HG03064 (cell line): ENCODE measurements around the gene COG5.

Experiments used
- ATAC-seq: cut with Tn5 transposase; IDR thresholded peaks from one replicate; pipeline ENCODE4 v1.9.1; 2021; ENCODE audit warnings: low read depth; ENCODE audit not compliant: unreplicated experiment

Gene COG5

DNA sequence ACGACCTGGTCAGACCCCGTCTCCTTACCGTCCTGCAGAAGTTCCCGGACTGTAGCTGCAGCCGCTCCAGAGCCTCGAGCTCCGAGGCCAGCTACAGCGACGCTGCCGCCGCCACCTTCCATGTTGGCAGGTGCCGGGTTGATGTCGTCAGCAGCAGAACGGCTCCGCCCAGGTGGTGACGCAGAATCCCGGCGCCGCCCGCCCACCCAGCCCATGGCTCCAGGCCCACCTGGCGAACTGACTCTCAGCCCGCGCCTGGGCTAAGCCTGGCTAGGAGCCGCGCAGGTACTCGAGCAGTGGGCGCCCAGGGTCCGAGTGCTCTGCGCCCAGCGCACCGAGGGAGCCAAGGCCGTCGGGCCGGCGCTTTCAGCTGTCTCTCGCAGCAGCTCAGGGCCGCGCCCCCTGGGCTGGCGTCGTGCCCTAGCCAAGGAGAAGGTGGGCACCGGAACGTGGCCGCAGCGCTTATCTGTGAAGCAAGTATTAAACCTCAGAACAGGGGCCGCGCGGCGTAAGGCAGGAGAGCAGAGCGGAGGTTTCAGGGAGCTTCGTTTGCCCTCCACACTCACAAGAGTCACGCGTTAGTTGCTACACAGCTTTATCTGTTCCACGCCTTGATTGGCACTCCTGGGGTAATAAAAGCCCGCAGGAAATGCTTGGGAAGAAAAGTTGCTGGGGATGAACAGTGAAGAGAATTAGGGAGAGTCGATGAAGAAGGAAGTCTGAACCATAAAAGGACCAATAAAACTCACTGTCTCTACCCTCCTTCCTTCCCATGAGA lies at the start of gene COG5, which contains the start of gene DUS4L:
COG5 (minus strand) TSS at position 146 of the 778 bp plus-strand sequence; CDS start at position 122, 24 bp downstream.
DUS4L (plus strand) TSS at position 197 of the 778 bp plus-strand sequence. CDS start 3,100 bp downstream, outside the sequence.
- ATAC-seq, result peak; percentile 96

DNA sequence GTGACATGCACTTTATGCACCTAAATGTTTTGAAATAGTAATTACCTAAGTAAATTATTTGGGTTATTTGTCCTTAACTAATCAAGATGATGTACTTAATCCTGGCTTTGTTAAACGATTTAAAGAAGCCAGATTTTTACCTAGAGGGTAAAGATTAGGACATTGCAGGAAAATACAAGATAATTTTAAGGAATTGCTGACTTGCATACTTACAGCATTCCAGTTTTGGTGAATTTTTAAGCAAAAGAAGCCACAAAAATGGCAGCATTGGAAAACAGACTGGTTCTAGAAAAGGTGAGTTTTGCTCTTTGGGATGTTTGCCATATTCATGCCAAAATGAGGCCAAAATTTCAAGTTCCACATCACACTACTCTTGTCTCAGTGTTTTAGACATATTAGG lies 49.7 kb upstream of the COG5 start:
- ATAC-seq, result no peak

DNA sequence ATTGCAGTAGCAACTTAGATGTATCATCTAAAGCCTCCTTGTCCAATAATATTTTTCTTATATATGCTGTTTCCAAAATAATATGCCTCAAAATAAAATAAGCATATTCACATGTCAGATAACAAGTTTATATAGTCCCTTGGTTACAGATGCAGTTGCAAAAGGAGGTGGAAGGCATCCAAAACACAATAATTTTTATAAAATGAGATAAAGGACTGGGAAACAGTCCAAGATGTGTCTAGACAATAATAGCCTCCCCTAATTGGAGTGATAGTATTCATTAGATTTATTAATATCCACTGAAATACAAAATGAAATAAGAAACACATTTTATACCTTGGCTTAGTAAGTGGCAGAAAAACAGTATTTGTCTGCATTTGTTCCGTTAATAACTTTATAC lies 46.6 kb upstream of the COG5 start:
- ATAC-seq, result no peak

DNA sequence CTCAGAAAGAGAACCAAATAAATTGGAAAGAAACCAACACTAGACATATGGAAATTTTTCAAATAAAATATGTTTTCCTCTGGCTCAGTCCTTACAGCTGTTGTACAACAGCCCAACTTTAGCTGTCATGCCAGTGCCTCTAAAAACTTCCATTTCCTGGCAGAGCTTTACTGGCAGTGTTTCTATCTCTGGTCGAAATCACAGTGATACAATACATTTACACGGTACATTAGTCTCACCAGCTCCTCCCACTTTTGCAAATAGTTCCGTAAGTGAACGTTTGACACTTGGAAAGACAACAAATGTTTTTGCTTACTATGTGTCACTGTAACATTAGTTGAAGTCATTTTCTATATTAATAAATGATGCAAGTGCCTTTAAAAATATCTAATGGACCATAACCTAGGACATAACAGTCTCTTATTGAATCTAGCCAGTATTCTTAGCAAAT lies 46.1 kb upstream of the COG5 start:
- ATAC-seq, result no peak

DNA sequence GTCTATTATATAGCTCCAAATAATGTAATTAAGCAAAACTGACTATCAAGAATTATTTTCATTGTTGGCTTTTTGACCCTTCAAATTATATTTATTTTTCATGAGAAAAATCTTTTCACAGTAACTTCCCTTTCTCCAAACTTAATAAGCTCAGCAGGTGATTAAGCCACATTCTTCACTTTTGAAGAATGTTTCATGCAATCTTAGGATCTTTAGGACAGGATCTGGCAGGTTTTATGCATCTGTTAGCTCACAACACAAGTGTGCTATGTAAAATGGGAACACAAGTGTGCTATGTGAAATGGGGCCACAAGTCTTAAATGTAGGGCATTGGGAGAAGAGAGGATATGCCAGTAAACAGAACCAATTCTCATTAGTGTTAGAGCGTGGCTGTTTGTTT lies 42.6 kb upstream of the COG5 start:
- ATAC-seq, result no peak

DNA sequence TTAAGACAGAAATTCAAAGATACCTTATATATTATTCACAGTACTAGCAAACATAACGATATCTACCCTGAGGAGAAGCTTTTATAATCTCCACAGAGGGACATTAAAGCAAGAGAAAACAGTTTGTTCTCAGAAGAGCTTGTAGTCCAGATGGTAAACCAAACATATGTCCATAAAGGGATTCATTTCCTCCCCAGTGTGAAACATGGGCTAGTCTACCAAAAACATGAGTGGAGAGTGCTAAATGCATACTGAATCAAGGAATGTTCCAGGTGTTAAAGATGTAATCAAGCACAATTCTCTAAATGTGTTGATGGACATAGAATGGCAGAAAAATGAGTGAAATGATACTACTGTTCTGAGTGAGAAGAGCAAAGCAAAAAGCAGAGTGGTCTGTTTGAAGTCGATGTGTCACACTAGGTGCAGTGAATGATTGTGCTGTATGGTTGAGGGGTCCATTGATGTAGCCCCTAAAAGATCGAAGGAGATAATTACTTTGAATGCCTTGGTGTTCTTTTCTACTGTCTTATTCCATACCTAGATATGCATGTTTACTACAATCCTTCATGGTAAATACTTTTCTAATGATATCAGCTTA lies 41.6 kb upstream of the COG5 start:
- ATAC-seq, result no peak

DNA sequence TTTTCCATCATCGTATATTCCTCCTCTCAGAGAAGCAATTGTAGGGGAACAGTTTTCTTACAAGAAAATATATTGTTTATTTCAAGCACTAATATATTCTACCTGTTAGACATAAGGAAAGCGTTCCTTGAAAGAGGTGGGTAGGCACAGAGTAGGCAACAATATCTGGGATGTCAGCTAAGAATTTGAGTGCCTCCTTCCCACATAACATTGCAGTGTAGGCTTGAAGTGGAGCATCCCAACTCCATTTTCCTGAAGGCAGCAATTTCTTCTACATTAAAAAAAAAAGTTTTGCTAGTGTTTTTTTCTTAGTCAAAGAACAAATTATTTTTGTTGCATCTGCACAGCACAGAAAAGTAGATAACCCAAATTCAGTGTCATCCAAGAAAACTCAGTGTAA lies 37.1 kb upstream of the COG5 start:
- ATAC-seq, result no peak

DNA sequence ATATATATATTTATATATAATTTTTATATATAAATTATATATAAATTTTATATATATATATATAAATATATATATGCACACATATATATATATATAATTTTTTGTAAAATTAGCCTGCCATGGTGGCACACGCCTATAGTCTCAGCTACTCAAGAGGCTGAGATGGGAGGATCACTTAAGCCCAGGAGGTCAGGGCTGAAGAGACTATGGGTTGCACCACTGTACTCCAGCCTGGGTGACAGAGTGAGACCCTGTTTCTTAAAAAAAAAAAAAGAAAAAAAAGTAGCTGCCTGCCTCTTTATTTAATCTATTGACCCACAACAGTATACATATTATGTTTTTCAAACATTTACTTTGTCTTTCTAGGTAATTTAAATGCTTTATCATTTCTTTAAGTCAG lies 35.5 kb upstream of the COG5 start:
- no peak for ATAC-seq

DNA sequence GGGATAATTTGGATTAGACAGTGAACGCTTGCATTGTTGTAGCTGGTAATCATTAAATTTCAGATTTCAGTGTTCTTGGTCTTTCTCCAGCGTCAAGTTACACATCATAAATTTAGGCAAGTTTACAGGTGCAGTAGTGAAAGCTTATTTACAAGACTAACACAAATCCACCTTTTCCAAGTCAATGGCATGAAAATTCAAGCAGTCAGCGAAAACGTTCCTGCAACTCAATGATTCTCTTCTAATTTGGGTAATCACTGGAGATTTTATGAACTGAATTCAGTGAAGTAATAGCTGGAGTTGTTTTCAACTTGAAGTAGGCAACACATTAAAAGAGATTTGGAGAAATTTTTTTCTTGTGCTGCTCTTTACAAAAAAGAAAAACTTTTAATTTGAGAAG lies 34.2 kb upstream of the COG5 start:
- no peak for ATAC-seq

DNA sequence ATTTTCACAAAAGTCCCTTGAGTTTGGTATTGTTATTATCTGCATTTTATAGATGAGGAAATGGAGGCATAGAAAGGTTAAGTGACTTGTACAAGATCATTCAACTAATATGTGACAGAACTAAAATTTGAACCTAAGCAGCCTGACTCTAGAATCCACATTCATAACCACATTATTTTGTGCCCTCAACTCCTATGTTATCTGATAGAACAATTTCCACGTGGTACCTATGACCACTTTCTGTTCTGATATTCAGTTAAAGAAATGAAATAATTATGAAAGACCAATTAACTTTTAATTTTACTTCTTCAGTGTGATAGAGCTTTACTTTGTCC lies 33.8 kb upstream of the COG5 start:
- no peak for ATAC-seq

DNA sequence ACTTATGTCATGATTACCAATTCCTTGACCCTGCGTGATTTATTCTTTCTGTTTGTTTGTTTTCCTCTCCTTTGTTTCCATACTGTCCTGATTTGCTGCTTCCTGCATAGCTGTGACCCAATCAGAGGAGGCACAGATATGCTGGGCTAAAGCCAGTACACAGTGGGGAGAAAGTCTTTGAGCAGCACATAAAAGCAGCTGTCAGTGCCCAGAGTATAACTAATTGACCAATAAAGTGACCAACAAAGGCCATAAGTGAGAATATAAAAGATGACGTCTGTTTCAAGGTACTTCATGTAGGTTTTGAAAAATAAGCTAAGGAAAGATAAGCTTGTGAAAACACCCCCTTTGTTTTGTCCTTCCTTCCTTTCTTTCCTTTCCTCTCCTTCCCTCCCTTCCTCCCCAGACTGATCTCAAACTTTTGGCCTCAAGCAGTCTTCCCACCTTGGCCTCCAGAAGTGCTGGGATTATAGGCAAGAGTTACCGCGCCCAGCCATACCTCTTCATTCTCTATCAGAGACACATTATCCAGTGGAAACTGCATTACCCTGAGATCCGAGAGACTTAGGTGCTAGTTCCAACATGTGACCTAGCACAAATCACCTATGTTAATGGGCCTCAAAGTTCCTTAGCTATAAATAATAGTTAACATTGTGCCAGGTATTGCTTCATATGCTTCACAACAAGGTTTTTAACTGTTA lies 33.3 kb upstream of the COG5 start:
- no peak for ATAC-seq

DNA sequence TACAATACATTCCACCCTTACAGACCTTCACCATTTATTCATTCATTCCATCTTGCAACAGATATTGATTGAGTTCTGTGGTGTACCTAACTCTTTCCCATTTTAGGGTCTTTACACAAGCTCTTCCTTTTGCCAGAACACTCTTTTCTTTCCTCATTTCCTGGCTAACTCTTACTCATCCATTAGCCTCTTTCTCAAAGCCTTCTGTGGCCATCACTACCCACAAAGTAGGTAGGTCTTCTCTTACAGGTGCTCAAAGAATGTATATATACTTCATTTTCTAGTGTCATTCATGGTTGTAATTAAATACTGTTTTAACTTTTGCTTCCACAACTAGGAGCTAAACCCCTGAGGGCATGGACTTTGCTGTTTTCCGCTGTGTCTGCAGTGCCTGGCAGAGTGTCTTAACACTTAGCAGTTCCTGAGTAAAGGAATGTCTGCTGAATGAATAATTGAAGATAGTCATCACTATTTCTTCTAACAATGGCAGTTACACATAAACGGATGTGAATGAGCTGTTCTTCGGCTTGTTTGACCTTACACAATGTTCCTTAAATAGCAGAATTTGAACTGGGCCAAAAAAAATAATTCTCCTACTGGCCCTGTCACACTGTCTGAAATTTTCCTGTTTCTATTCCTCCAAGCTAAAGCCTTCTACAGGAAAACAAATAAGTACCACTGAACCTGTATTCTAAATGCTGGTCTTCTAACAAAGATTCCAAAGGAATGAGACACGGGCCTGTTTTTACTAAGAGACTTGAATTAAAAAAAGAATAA lies 31.4 kb upstream of the COG5 start:
- ATAC-seq, result no peak

DNA sequence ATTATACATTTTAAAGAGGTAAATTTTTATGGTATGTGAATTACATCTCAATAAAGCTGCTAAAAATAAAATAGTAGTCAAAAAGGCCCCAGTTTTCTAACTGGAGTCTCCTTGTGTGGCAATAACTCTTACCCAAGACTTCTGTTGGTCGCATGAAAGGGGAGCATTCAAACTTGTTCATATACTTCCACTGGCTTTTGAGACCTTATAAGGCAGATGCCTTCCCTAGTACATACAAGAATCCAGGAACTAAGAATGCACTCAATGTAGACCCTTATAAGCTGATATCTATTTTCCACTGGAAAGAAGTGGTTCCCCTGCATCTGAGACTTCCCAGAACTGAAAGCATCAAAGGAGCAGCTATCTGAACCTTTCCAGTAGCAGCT lies 29.3 kb upstream of the COG5 start:
- ATAC-seq, result no peak

DNA sequence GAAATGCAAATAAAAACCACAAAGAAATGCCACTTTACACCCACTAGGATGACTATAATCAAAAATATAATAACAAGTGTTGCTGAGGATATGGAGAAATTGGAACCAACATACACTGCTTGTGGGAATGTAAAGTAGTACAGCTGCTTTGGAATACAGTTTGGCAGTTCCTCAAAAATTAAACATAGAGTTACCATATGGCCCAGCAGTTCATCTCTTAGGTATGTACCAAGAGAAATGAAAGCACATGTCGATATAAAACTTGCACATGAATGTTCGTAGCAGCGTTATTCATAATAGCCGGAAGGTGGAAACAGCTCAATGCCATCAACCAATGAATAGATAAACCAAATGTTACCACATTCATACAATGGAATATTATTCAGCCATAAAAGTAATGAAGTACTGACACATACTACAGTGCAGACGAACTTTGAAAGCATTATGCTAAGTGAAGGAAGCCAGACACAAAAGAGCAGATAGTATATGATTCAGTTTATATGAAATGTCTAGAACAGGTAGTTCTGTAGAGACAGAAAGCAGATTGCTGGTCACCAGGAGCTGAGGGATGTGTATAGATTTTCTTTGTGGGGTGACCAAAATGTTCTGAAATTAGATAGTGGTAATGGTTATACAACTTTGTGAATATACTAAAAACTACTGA lies 28.8 kb upstream of the COG5 start:
- no peak for ATAC-seq

DNA sequence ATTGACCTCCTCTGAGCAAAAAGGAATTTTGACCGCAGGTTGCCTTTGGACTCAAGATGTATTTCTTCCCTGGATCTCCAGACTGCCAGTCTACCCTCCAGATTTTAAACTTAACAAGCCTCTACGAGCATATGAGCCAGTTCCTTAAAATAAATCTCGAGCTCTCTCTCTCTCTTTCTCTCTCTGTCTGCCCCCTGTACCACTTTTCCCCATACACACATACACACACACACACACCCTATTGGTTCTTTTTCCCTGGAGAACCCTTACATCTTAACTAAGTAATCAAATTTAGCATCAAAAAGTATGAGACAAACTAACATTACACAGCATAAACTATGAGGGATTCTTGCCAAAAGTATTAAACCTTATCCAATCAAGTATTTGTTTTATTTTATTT lies 27.7 kb upstream of the COG5 start:
- ATAC-seq, result no peak

DNA sequence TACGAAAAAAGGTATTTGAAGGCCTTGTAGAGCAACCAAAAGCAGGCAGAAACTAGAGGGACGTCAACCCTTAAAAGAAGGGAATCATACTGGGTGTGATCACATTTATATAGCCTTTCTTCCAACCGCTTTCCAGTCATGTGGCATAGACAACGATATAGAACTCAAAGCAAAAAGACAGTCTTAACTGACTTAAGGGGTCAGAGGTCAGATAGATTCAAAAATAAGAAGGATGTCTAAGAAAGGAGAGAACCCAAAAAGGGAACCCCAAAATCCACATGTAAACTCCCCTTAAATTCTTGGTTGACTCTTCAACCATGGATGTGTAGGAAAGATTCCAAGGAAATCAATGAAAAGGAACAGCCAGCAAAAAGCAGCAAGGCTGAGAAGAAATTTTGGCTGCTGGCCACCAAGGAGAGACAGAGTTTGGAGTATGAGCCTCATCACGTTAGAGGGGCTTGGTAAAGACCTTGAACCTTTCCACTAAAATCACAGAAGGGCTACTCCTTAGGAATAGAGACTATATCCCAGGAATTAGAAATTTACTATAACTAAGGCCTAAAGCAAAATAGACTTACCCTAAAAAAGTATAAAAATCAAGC lies 24.9 kb upstream of the COG5 start:
- no peak for ATAC-seq

DNA sequence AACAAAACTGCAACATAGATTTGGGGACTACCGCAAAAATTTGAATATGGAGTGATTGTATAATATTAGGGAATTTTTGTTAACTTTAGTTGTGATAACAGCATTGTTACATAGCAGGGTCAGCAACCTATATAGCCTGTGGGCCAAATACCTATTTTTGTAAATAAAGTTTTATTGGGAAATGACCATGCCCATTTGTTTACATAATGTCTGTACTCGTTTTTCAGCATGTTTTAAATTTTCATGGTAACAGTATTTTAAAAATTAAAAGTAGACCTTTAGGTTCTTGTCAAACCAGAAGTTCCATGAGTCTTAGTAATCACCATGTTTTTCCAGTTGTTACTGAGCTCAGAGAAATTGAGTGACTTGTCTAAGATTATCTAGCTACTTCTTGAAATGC lies 21.0 kb upstream of the COG5 start:
- no peak for ATAC-seq

DNA sequence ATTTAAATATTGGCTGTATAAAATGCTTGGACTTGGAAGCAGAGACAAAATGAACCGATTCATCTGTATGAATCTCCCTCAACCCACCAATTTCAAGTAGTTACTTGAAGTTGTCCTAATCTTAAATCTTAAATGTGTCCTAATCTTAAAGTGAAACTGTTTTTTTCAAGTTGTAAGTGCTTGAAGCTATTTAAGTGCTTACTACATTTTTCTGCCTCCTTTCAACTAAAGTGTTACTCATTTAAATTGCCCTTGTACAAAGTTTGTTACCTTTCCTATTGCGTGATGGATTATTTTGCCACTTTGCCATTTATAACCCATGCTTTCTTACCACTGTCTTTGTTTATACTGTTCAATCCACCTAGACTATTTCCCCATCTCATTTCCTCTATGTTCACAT lies 19.2 kb upstream of the COG5 start:
- no peak for ATAC-seq

DNA sequence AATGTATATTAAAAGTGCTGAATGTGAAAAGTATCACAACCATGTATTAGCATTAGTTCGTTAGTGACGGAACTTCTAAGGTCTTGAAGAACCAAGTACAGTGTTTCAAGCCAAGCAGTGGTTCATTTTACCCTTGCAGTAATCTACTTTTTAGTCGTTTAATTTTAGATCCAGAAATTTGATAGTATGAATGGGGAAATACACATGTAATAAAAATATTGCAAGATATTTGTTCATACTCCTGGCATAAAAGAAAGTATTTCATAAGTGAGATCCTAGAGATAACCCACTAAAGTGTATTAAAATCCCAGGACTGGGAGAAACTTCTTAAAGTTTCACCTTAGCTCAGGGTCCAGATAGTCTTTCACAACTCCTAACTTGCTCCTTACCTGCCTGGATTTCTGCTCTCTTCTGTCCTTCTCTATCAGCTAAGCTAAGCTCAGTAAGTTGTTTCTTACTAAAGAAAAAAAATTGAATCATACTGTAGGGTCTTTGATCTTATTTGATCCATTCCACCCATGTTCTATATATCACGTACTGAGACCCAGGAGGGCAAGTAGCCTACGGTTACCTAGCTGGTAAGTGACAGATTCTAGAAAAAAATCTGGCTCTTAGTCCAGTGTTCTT lies 17.8 kb upstream of the COG5 start:
- ATAC-seq, result no peak
